T follicular helper cell (primary cell): ENCODE measurements around the gene TRIM73.
"Not testable (repeated sequence)": the region's sequence is repeated elsewhere in the genome, so short reads cannot be mapped to it uniquely, and the experiment has no call there.

Experiments
- DNase-seq: peaks from one replicate; pipeline ENCODE4 v3.0.0-alpha.2; 2020; ENCODE audit warnings: low read depth

Gene TRIM73

GRCh38 chr7:75415829-75416373 is 20.5 kb downstream of the TRIM73 start:
- not testable (repeated sequence) for DNase-seq

- DNase-seq: not testable (repeated sequence)
Measured at GRCh38 chr7:75416787-75417186, 21.4 kb downstream of the TRIM73 start.

GRCh38 chr7:75418292-75418858 is 22.9 kb downstream of the TRIM73 start:
- not testable (repeated sequence) for DNase-seq

- not testable (repeated sequence) for DNase-seq
Measured at GRCh38 chr7:75419210-75419609, 23.8 kb downstream of the TRIM73 start.

GRCh38 chr7:75419693-75420092 is 24.3 kb downstream of the TRIM73 start:
- not testable (repeated sequence) for DNase-seq

GRCh38 chr7:75420152-75420551 is 24.7 kb downstream of the TRIM73 start:
- DNase-seq: not testable (repeated sequence)

GRCh38 chr7:75421798-75422710 is 26.6 kb downstream of the TRIM73 start:
- not testable (repeated sequence) for DNase-seq

GRCh38 chr7:75423481-75423880 is 28.1 kb downstream of the TRIM73 start:
- not testable (repeated sequence) for DNase-seq

- not testable (repeated sequence) for DNase-seq
Measured at GRCh38 chr7:75439000-75439399, 43.6 kb downstream of the TRIM73 start.

GRCh38 chr7:75442101-75442464 is 46.7 kb downstream of the TRIM73 start:
- DNase-seq: not testable (repeated sequence)

GRCh38 chr7:75442465-75443111 is 47.2 kb downstream of the TRIM73 start:
- DNase-seq: not testable (repeated sequence)

- not testable (repeated sequence) for DNase-seq
Measured at GRCh38 chr7:75449946-75450345, 54.5 kb downstream of the TRIM73 start.

GRCh38 chr7:75452494-75452955 is 57.1 kb downstream of the TRIM73 start:
- DNase-seq: not testable (repeated sequence)
